ENCODE measurements around the gene KDM1B.

The KDM1B gene

DNA sequence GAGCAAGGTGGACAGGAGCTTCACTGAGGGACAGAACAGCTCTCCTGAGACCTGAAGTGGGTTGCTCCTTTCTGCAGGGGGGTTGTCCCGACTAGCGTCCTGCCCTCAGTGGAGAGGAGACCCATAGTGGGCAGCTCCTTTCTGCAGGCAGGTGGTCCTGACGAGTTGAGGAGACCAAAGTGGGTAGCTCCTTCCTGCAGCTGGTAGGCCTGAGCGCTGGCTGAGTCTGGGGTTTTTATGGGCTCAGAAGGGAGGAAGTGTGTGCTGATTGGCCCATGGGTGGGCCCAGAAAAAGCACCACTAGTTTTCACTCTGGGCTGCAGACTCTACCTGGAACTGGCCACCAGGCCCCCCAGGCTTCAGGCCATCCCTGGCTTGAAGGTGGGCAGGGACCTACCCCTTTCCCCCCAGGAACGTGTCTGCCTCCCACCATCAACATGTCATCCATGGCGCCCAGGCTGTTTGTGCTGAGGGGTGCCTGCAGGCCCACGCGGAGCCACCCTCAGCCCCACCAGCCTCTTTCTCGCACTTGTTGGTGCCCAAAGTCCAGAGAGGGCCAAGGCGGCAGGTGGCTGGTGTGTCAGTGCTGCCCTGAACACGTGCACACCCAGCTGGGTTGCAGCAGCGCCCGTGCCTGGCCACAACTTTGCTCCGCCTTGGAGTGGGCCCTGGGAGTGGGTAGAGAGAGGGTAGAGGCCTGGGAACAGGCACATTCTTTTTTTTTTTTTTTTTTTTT, 110.7 kb downstream of the KDM1B start:
- DNase-seq = no peak

DNA sequence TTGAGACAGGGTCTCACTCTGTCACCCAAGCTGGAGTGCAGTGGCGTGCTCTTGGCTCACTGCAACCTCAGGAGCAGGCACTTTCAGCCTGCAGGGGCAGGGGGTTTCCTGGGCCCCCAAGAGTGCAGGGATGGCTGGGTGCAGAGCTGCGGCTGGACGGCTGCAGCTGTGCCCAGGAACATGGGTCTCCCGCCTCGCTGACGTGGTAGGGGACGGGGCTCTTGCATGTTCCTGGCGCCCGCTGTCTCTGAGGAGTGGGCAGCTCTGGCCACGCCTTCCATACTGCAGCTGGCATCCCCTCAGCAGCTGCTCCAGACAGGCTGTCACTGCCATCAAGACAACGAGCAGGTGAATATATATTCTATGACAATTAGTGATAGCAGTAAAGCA, 111.3 kb downstream of the KDM1B start:
- DNase-seq = no peak

DNA sequence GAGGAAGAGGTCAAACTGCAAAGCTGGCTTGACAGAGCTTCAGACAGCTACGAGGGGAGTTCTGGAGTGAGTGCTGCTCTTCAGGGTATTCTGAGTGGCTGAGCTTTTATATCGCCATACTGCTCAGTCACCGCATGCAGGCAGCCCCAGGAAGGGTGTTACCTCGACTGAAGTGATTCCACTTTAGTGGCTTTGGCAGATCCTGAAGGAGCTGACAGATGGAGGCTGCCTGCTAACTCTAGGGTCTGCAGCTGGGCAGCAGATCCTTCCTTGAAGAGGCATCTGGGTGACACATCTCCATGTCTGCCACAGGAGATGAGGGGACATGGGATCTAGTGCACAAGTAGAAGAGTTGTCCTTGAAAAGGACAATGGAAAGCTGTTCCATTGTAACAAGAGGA, 112.8 kb downstream of the KDM1B start:
- peak; percentile 20 for DNase-seq

DNA sequence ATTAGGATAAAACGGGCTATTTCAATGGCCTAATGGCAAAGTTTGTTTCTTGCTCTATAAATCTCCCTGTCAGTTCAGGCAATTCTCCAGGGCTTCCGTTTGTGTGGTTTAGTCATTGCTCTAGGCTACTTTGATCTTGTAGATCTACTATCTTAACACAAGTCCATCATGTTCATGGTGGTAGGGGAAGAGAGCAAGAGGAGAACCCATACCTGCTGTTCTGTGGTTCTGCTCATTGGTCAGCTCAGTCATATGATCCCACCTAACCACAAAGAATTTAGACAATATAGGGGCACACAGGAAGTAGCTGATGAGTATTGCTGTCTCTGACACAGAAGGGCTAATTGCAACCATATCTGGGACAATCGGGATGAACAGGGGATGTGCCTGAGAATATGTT, 114.0 kb downstream of the KDM1B start:
- peak; percentile 61 for DNase-seq

DNA sequence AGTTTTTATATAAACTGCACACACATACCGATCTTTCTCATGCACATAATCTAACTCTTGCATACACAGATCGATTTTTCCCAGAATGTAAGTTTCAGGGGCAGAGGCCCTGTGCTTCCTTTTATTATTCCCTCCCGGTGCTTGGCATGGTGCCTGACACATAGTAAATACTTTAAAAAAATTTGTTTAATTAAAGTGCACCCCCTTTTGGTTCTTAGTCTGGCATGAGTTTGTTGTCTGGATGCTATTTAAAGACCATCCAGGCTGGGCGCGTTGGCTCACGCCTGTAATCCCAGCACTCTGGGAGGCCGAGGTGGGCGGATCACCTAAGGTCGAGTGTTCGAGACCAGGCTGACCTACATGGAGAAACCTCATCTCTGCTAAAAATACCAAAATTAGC, 114.5 kb downstream of the KDM1B start:
- DNase-seq = peak; percentile 60

DNA sequence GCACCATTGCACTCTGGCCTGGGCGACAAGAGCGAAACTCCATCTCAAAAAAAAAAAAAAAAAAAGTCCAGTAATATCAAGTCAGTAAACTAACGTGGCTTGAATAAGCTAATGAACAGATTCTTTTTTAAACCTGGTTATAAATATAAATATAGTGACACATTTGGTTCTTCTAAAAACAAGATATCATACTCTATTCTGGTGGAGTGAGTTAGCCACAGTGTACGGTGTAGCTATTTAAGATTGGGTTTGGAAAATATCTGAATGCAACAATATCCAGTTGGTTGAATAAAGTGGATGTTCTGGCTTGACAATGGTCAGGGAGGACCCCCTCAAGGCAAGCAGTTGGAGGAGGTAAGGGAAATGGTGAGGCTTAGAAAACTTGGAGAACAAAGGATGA, 115.0 kb downstream of the KDM1B start:
- no peak for DNase-seq
